Breast epithelium (tissue), 4 donors: ENCODE results near the gene PLPPR4. TPM values are rescaled to one million over a fixed set of nuclear protein-coding genes. Genes with fewer than 3 reads are reported as not detected.

Experiments used
- DNase-seq, 2 donors: peaks; one replicate each; pipeline ENCODE4 v3.0.0-alpha.2; 2019; ENCODE audit warnings: low spot score in 2 of 2
- H3K27ac ChIP-seq, 2 donors: fragments of 200-600 bp; sonication (generic) in 1 of 2; one replicate each; pipeline ENCODE4 v1.5.1; 2016 to 2019; ENCODE audit warnings: mild to moderate bottlenecking in 1 of 2
- H3K27me3 ChIP-seq, 2 donors: fragments of 200-600 bp; sonication (generic) in 1 of 2; one replicate each; pipeline versions ENCODE4 v1.5.1 to v1.6.0; 2017 to 2019; ENCODE audit warnings: control low read depth in 1 of 2, mild to moderate bottlenecking in 1 of 2
- H3K36me3 ChIP-seq: fragments of 200-600 bp; one replicate; pipeline ENCODE4 v1.5.1; 2019
- H3K4me1 ChIP-seq, 2 donors: fragments of 200-600 bp; sonication (generic); one replicate each; pipeline ENCODE4 v1.5.1; 2016 to 2019; ENCODE audit warnings: control low read depth in 1 of 2
- H3K4me3 ChIP-seq, 3 donors: fragments of 200-600 bp; sonication (generic); 1 replicate in 2 of 3; 2 replicates in 1 of 3; pipeline ENCODE4 v1.5.1; 2016 to 2019; ENCODE audit warnings: mild to moderate bottlenecking in 3 of 3, moderate library complexity in 2 of 3
- H3K9me3 ChIP-seq, 2 donors: fragments of 200-600 bp; sonication (generic) in 1 of 2; one replicate each; pipeline ENCODE4 v1.5.1; 2016 to 2019; ENCODE audit warnings: control low read depth in 1 of 2
- POLR2A ChIP-seq: fragments of 450-650 bp; IDR thresholded peaks from one replicate; pipeline ENCODE4 v1.6.1; 2016; ENCODE audit warnings: antibody characterized with exemption, mild to moderate bottlenecking, moderate library complexity
- POLR2AphosphoS5 ChIP-seq, 3 donors: sonication (generic); formaldehyde crosslinking; IDR thresholded peaks; one replicate each; pipeline ENCODE4 v1.6.1; 2017; ENCODE audit warnings: antibody characterized with exemption in 3 of 3
- intact Hi-C: fragments of 100-400 bp; cut with DNase I; formaldehyde crosslinking; loops from one replicate; pipeline ENCODE4 v1.15.1; 2023; ENCODE audit warnings: low total_unique reads
- total RNA-seq, 3 donors: library from RNA; depleted of rRNA; stranded (reverse); fragments of >200 nt; gene quantifications; one replicate each; pipeline ENCODE4 v1.1.0, GENCODE V29; 2016
- TF ChIP-seq, protein P1 (sequence below), 3 donors: fragments of 450-650 bp; IDR thresholded peaks; one replicate each; pipeline ENCODE4 v1.5.1; 2016 to 2017; ENCODE audit warnings: antibody characterized with exemption in 3 of 3, mild to moderate bottlenecking in 3 of 3, moderate library complexity in 3 of 3

Gene PLPPR4, protein sequence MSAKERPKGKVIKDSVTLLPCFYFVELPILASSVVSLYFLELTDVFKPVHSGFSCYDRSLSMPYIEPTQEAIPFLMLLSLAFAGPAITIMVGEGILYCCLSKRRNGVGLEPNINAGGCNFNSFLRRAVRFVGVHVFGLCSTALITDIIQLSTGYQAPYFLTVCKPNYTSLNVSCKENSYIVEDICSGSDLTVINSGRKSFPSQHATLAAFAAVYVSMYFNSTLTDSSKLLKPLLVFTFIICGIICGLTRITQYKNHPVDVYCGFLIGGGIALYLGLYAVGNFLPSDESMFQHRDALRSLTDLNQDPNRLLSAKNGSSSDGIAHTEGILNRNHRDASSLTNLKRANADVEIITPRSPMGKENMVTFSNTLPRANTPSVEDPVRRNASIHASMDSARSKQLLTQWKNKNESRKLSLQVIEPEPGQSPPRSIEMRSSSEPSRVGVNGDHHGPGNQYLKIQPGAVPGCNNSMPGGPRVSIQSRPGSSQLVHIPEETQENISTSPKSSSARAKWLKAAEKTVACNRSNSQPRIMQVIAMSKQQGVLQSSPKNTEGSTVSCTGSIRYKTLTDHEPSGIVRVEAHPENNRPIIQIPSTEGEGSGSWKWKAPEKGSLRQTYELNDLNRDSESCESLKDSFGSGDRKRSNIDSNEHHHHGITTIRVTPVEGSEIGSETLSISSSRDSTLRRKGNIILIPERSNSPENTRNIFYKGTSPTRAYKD
- 1 to 10 TPM in 2 of 3 donors, under 1 TPM in 1; 0.80 to 2.3 (median 1.3) TPM for total RNA-seq

DNA sequence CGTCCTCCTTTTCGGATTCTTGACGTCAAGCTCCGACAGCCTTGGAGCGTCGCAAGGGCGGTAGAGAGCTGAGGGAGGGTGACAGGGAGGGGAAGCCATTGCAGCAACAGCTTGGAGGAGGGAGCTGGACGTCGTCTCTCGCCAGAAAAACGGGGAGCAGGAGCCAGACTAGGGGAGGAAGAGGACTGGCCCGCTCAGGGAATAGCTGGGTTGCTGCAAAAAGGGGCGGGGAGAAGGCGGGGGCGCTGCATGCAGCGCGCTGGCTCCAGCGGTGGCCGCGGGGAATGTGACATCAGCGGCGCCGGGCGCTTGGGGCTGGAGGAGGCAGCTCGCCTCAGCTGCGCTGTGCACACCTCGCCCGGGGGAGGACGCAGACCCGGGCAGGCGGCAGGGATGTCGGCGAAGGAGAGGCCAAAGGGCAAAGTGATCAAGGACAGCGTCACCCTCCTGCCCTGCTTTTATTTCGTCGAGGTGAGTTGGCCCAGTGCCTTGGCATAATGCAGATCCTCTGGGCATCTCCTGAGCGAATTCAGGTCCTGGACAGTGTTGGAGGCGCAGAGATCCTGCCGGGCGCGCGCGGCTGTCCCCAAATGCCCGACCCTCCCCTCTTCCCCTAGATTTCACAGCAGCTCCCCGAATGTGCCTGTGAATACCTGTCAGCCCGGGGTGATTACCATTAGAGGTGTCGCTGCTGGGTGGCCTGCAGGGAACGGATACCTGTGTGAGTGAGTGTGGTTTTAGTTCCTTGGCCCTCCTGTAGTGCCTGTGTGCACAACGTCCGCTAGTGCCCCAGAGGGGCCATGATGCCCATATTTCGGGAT is at the start of gene PLPPR4:
Gene PLPPR4, plus strand, starts transcription at position 292 of the 821 bp plus-strand sequence. Its CDS starts 102 bp downstream, at position 394.
- H3K4me3 ChIP-seq, result peak within 1 kb of the TSS; percentile 43 to 75 (median 51)
- intact Hi-C loops, result no loop called here
- TF ChIP-seq, protein P1, sequence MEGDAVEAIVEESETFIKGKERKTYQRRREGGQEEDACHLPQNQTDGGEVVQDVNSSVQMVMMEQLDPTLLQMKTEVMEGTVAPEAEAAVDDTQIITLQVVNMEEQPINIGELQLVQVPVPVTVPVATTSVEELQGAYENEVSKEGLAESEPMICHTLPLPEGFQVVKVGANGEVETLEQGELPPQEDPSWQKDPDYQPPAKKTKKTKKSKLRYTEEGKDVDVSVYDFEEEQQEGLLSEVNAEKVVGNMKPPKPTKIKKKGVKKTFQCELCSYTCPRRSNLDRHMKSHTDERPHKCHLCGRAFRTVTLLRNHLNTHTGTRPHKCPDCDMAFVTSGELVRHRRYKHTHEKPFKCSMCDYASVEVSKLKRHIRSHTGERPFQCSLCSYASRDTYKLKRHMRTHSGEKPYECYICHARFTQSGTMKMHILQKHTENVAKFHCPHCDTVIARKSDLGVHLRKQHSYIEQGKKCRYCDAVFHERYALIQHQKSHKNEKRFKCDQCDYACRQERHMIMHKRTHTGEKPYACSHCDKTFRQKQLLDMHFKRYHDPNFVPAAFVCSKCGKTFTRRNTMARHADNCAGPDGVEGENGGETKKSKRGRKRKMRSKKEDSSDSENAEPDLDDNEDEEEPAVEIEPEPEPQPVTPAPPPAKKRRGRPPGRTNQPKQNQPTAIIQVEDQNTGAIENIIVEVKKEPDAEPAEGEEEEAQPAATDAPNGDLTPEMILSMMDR (IDR thresholded peaks at IDR 0.05), result no peak
- TF ChIP-seq POLR2A (no peak), POLR2AphosphoS5 (IDR thresholded peaks at IDR 0.05) (no peak)
- H3K27ac ChIP-seq, result no peak within 1 kb of the TSS
- no peaks in the 10 kb centered on the region for H3K36me3 ChIP-seq
- H3K27me3 ChIP-seq, result no peaks in the 10 kb centered on the region
- no peaks in the 10 kb centered on the region for H3K4me1 ChIP-seq
- H3K9me3 ChIP-seq, result no peaks in the 10 kb centered on the region
- peak; percentile 21 to 53 for DNase-seq

DNA sequence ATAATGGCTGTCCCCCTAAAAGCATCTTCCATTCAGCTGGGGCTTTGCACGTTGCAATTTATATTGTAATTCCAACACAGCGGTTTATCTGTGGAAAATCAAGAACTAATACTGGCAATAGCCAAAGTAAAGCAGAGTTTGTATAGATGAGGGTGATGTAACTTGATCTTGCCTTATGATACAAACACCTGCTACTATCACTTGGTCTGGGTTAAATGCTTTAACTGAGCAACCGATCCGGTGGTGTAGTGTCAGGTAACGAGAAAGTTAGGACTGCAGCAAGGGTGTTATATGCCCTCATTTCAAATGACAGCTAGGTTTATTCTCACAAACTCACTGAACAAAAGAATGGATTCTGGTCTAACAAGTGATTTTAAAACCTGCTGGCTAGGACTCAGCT is 47.3 kb upstream of the PLPPR4 start:
- H3K9me3 ChIP-seq, result no peaks in the 10 kb centered on the region
- TF ChIP-seq POLR2A (no peak), POLR2AphosphoS5 (IDR thresholded peaks at IDR 0.05) (no peak)
- TF ChIP-seq, protein P1 (IDR thresholded peaks at IDR 0.05), result no peak
- intact Hi-C loops, result no loop called here
- H3K4me1 ChIP-seq, result no peaks in the 10 kb centered on the region
- H3K4me3 ChIP-seq, result no peak overlapping the region
- H3K36me3 ChIP-seq, result no peaks in the 10 kb centered on the region
- H3K27ac ChIP-seq, result no peak overlapping the region
- DNase-seq, result no peak
- H3K27me3 ChIP-seq, result no peaks in the 10 kb centered on the region

DNA sequence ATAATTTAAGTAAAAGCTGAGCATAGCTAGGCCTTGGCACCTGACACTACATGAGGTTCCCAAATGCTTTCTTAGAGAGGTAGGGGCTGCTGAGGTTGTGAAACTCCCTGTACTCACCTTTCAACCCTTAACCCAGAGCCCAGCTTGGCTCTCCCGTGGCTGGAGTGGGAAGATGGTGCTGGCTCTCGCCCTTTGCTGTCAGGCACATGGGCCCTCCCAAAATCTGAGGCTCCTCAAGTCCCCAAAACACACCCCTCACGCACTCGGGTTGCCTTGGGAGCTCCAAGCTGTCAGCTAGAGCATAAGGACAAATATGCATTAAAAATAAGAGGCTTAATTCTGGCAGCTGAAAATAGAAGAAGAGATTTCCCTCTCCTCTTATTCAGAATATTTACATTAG is 46.7 kb upstream of the PLPPR4 start:
- TF ChIP-seq, protein P1 (IDR thresholded peaks at IDR 0.05), result no peak
- TF ChIP-seq POLR2A (no peak), POLR2AphosphoS5 (IDR thresholded peaks at IDR 0.05) (no peak)
- no peak for DNase-seq
- intact Hi-C loops, result no loop called here

DNA sequence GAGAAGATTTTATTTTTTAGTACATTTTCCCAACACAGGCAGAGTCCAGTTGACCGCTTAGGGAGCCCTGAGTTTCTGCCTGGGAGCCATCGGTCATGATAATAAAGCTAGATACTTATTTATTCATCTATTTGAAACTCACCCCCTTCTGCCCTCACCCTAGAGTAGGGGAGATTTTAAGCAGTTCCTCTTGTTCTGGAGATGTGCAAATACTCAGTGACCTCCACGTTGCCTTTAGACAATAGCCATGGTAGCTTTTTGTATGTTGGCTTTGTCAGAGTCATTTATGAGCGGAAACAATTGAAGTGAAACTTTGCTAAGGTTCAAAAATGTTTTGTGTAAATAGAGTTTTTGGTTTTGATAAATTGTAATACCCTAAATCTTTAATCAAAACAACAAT is 45.7 kb upstream of the PLPPR4 start:
- H3K4me1 ChIP-seq, result no peaks in the 10 kb centered on the region
- intact Hi-C loops, result no loop called here
- TF ChIP-seq, protein P1 (IDR thresholded peaks at IDR 0.05), result no peak
- no peak for TF ChIP-seq POLR2AphosphoS5 (IDR thresholded peaks at IDR 0.05)
- TF ChIP-seq POLR2A, result no peak
- H3K9me3 ChIP-seq, result no peaks in the 10 kb centered on the region
- DNase-seq, result no peak
- no peaks in the 10 kb centered on the region for H3K36me3 ChIP-seq
- H3K27me3 ChIP-seq, result no peaks in the 10 kb centered on the region
- H3K4me3 ChIP-seq, result no peak overlapping the region
- no peak overlapping the region for H3K27ac ChIP-seq

More for the DNA sequence above, 46.7 kb upstream of the PLPPR4 start:
- H3K4me1 ChIP-seq, result no peaks in the 10 kb centered on the region
- no peaks in the 10 kb centered on the region for H3K9me3 ChIP-seq
- H3K27ac ChIP-seq, result no peak overlapping the region
- no peaks in the 10 kb centered on the region for H3K36me3 ChIP-seq
- H3K27me3 ChIP-seq, result no peaks in the 10 kb centered on the region
- no peak overlapping the region for H3K4me3 ChIP-seq
